GM23338 (cell line): ENCODE measurements around the gene DRC1. TPM values are rescaled to one million over a fixed set of nuclear protein-coding genes. Genes with fewer than 3 reads are reported as not detected.

ENCODE experiments used
- ATAC-seq: fragments of 200-7000 bp; cut with Tn5 transposase; 3 replicates; pipeline ENCODE4 v1.9.1; 2020
- DNase-seq: peaks from one replicate; pipeline ENCODE4 v3.0.0-alpha.2; 2015; ENCODE audit warnings: low spot score
- H2AFZ ChIP-seq: fragments of 200-600 bp; sonication (generic); 2 replicates; pipeline ENCODE4 v1.8.0; 2016; ENCODE audit warnings: antibody characterized with exemption, mild to moderate bottlenecking, moderate library complexity
- H3F3A ChIP-seq: fragments of 200-600 bp; sonication (generic); replicated peaks from 2 replicates; pipeline ENCODE4 v1.8.0; 2017; ENCODE audit warnings: antibody characterized with exemption, mixed run types, low read depth
- H3K27ac ChIP-seq: fragments of 200-600 bp; sonication (generic); 2 replicates; pipeline ENCODE4 v1.6.1; 2016; ENCODE audit warnings: low read depth
- H3K27me3 ChIP-seq: fragments of 200-600 bp; sonication (generic); 2 replicates; pipeline ENCODE4 v1.8.0; 2016; ENCODE audit warnings: mild to moderate bottlenecking, mixed run types, moderate library complexity; ENCODE audit not compliant: insufficient read depth
- H3K36me3 ChIP-seq: fragments of 200-600 bp; sonication (generic); 2 replicates; pipeline ENCODE4 v1.8.0; 2016; ENCODE audit warnings: mild to moderate bottlenecking; ENCODE audit not compliant: insufficient read depth
- H3K4me1 ChIP-seq: fragments of 200-600 bp; sonication (generic); 2 replicates; pipeline ENCODE4 v1.8.0; 2016; ENCODE audit warnings: mild to moderate bottlenecking, moderate library complexity; ENCODE audit not compliant: insufficient read depth
- H3K4me2 ChIP-seq: fragments of 200-600 bp; sonication (generic); 2 replicates; pipeline ENCODE4 v1.7.1; 2017; ENCODE audit warnings: mixed run types
- H3K4me3 ChIP-seq: fragments of 200-600 bp; sonication (generic); 2 replicates; pipeline ENCODE4 v1.6.1; 2016; ENCODE audit warnings: mixed run types
- H3K79me2 ChIP-seq: fragments of 200-600 bp; sonication (generic); replicated peaks from 2 replicates; pipeline ENCODE4 v1.8.0; 2017; ENCODE audit warnings: mild to moderate bottlenecking; ENCODE audit not compliant: insufficient read depth
- H3K9me2 ChIP-seq: fragments of 200-600 bp; sonication (generic); 2 replicates; pipeline ENCODE4 v1.8.0; 2017; ENCODE audit not compliant: insufficient read depth
- H4K20me1 ChIP-seq: fragments of 200-600 bp; sonication (generic); replicated peaks from 2 replicates; pipeline ENCODE4 v1.8.0; 2017; ENCODE audit warnings: mild to moderate bottlenecking; ENCODE audit not compliant: insufficient read depth
- H3K27ac Mint-ChIP-seq: 2 replicates; pipeline ENCODE4 v1.8.0; 2020; ENCODE audit warnings: inconsistent platforms, mild to moderate bottlenecking, moderate library complexity, mixed read lengths
- H3K27me3 Mint-ChIP-seq: 3 replicates; pipeline ENCODE4 v1.8.0; 2022; ENCODE audit warnings: low read depth, mild to moderate bottlenecking, moderate library complexity, mixed read lengths, inconsistent platforms; ENCODE audit not compliant: insufficient read depth, poor library complexity
- H3K36me3 Mint-ChIP-seq: 3 replicates; pipeline ENCODE4 v1.8.0; 2021; ENCODE audit warnings: low read depth, mild to moderate bottlenecking, inconsistent platforms, moderate library complexity, mixed read lengths
- H3K4me1 Mint-ChIP-seq: 3 replicates; pipeline ENCODE4 v1.8.0; 2020; ENCODE audit warnings: mild to moderate bottlenecking, inconsistent platforms, mixed read lengths
- H3K4me3 Mint-ChIP-seq: 3 replicates; pipeline ENCODE4 v1.8.0; 2021; ENCODE audit warnings: moderate library complexity, mild to moderate bottlenecking, inconsistent platforms, mixed read lengths
- H3K9me3 Mint-ChIP-seq: 3 replicates; pipeline ENCODE4 v1.8.0; 2020; ENCODE audit warnings: moderate library complexity, mild to moderate bottlenecking, inconsistent platforms, mixed read lengths
- CREB1 ChIP-seq: fragments of 250-450 bp; sonication (Bioruptor Pico); IDR thresholded peaks from 2 replicates; pipeline ENCODE4 v1.5.0; 2020; ENCODE audit warnings: low read depth, mild to moderate bottlenecking, moderate library complexity
- EZH2 ChIP-seq: fragments of 200-600 bp; sonication (generic); IDR thresholded peaks from one replicate; pipeline ENCODE4 v1.8.0; 2017; ENCODE audit warnings: antibody characterized with exemption, mild to moderate bottlenecking, low read depth; ENCODE audit not compliant: unreplicated experiment
- EZH2phosphoT487 ChIP-seq: fragments of 200-600 bp; sonication (generic); IDR thresholded peaks from one replicate; pipeline ENCODE4 v1.8.1; 2018; ENCODE audit warnings: antibody characterized with exemption; ENCODE audit not compliant: unreplicated experiment
- JUNB ChIP-seq: IDR thresholded peaks from one replicate; pipeline ENCODE4 v1.6.1; 2016; ENCODE audit warnings: antibody characterized with exemption; ENCODE audit not compliant: unreplicated experiment
- NANOG ChIP-seq: IDR thresholded peaks from 2 replicates; pipeline ENCODE4 v1.6.1; 2016; ENCODE audit warnings: antibody characterized with exemption, borderline replicate concordance
- POLR2AphosphoS5 ChIP-seq: IDR thresholded peaks from 2 replicates; pipeline ENCODE4 v1.6.1; 2016; ENCODE audit warnings: antibody characterized with exemption, low read depth
- STAT1 ChIP-seq: IDR thresholded peaks from one replicate; pipeline ENCODE4 v1.6.1; 2016; ENCODE audit warnings: antibody characterized with exemption; ENCODE audit not compliant: unreplicated experiment
- ZNF114 ChIP-seq: fragments of 250-450 bp; sonication (Bioruptor Pico); IDR thresholded peaks from 2 replicates; pipeline ENCODE4 v1.5.0; 2020; ENCODE audit warnings: mild to moderate bottlenecking, moderate library complexity
- ZNF331 ChIP-seq: fragments of 250-450 bp; sonication (Bioruptor Pico); IDR thresholded peaks from 2 replicates; pipeline ENCODE4 v1.5.0; 2020; ENCODE audit warnings: low read depth, mild to moderate bottlenecking, moderate library complexity
- polyA plus RNA-seq: library from polyadenylated mRNA; unstranded; fragments of >200 nt; fragmentation: Nextera tagmentation; extraction: Ambion mirVana; gene quantifications from 2 replicates; pipeline ENCODE4 v1.2.1, GENCODE V29; 2016
- total RNA-seq: library from RNA; depleted of rRNA; stranded (reverse); fragments of >200 nt; shearing (Covaris generic); gene quantifications from 2 replicates; pipeline ENCODE4 v1.2.3, GENCODE V29; 2014
- TF ChIP-seq, protein P1 (sequence below): IDR thresholded peaks from 2 replicates; pipeline ENCODE4 v1.6.1; 2016; ENCODE audit warnings: antibody characterized with exemption
- TF ChIP-seq, protein P2 (sequence below): fragments of 250-450 bp; sonication (Bioruptor Pico); IDR thresholded peaks from 2 replicates; pipeline ENCODE4 v1.5.0; 2020; ENCODE audit warnings: mild to moderate bottlenecking, moderate library complexity

DRC1 gene
- total and polyA plus RNA-seq, 2 experiments from 2014 or later = 0.45 TPM; not detected in 1

DNA sequence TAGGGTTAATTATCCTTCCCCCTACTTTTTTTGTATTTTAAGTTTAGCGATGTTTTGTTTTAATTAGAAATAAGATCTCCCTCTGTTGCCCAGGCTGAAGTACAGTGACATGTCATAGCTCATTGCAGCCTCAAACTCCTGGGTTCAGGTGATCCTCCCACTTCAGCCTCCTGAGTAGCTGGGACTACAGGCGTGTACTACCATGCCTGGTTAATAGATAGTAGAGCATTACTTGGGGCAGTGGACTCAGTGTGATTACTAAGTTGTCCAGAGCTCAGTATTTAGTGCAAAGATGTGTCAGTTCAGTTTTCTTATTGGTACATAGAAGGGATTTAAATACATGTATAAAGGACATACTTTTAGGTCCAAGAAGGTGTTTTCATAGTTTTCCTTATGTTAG is 45.6 kb upstream of the DRC1 start:
- Histone ChIP-seq H3K4me1 (peaks cover 6% of the 10 kb centered on the region; the same call in 1 of the 2 replicates), H3K79me2 (peaks cover 100% of the 10 kb centered on the region), H3K9me2 (no peaks in the 10 kb centered on the region), H4K20me1 (peaks cover 49% of the 10 kb centered on the region), H3F3A (no peaks in the 10 kb centered on the region), H3K27ac (no peak overlapping the region), H3K36me3 (no peaks in the 10 kb centered on the region), H3K4me3 (no peak overlapping the region), H3K27me3 (no peaks in the 10 kb centered on the region), H3K4me2 (no peak overlapping the region), H2AFZ (no peak overlapping the region)
- TF ChIP-seq EZH2 = no peak
- no peak for TF ChIP-seq EZH2phosphoT487
- TF ChIP-seq NANOG = no peak
- TF ChIP-seq ZNF331 = no peak
- no peak for TF ChIP-seq POLR2AphosphoS5
- no peak for TF ChIP-seq STAT1
- no peak for TF ChIP-seq CREB1 (CRISPR knock-in tag)
- TF ChIP-seq, protein P1, sequence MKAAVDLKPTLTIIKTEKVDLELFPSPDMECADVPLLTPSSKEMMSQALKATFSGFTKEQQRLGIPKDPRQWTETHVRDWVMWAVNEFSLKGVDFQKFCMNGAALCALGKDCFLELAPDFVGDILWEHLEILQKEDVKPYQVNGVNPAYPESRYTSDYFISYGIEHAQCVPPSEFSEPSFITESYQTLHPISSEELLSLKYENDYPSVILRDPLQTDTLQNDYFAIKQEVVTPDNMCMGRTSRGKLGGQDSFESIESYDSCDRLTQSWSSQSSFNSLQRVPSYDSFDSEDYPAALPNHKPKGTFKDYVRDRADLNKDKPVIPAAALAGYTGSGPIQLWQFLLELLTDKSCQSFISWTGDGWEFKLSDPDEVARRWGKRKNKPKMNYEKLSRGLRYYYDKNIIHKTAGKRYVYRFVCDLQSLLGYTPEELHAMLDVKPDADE = no peak
- TF ChIP-seq JUNB = no peak
- TF ChIP-seq, protein P2, sequence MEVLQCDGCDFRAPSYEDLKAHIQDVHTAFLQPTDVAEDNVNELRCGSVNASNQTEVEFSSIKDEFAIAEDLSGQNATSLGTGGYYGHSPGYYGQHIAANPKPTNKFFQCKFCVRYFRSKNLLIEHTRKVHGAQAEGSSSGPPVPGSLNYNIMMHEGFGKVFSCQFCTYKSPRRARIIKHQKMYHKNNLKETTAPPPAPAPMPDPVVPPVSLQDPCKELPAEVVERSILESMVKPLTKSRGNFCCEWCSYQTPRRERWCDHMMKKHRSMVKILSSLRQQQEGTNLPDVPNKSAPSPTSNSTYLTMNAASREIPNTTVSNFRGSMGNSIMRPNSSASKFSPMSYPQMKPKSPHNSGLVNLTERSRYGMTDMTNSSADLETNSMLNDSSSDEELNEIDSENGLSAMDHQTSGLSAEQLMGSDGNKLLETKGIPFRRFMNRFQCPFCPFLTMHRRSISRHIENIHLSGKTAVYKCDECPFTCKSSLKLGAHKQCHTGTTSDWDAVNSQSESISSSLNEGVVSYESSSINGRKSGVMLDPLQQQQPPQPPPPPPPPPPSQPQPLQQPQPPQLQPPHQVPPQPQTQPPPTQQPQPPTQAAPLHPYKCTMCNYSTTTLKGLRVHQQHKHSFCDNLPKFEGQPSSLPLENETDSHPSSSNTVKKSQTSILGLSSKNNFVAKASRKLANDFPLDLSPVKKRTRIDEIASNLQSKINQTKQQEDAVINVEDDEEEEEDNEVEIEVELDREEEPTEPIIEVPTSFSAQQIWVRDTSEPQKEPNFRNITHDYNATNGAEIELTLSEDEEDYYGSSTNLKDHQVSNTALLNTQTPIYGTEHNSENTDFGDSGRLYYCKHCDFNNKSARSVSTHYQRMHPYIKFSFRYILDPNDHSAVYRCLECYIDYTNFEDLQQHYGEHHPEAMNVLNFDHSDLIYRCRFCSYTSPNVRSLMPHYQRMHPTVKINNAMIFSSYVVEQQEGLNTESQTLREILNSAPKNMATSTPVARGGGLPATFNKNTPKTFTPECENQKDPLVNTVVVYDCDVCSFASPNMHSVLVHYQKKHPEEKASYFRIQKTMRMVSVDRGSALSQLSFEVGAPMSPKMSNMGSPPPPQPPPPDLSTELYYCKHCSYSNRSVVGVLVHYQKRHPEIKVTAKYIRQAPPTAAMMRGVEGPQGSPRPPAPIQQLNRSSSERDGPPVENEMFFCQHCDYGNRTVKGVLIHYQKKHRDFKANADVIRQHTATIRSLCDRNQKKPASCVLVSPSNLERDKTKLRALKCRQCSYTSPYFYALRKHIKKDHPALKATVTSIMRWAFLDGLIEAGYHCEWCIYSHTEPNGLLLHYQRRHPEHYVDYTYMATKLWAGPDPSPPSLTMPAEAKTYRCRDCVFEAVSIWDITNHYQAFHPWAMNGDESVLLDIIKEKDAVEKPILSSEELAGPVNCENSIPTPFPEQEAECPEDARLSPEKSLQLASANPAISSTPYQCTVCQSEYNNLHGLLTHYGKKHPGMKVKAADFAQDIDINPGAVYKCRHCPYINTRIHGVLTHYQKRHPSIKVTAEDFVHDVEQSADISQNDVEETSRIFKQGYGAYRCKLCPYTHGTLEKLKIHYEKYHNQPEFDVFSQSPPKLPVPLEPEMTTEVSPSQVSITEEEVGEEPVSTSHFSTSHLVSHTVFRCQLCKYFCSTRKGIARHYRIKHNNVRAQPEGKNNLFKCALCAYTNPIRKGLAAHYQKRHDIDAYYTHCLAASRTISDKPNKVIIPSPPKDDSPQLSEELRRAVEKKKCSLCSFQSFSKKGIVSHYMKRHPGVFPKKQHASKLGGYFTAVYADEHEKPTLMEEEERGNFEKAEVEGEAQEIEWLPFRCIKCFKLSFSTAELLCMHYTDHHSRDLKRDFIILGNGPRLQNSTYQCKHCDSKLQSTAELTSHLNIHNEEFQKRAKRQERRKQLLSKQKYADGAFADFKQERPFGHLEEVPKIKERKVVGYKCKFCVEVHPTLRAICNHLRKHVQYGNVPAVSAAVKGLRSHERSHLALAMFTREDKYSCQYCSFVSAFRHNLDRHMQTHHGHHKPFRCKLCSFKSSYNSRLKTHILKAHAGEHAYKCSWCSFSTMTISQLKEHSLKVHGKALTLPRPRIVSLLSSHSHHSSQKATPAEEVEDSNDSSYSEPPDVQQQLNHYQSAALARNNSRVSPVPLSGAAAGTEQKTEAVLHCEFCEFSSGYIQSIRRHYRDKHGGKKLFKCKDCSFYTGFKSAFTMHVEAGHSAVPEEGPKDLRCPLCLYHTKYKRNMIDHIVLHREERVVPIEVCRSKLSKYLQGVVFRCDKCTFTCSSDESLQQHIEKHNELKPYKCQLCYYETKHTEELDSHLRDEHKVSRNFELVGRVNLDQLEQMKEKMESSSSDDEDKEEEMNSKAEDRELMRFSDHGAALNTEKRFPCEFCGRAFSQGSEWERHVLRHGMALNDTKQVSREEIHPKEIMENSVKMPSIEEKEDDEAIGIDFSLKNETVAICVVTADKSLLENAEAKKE = no peak
- TF ChIP-seq ZNF114 (CRISPR knock-in tag) = no peak
- Mint-ChIP-seq H3K36me3 (peaks cover 12% of the 10 kb centered on the region), H3K4me1 (peaks cover 23% of the 10 kb centered on the region), H3K27ac (no peak overlapping the region), H3K27me3 (no peaks in the 10 kb centered on the region), H3K4me3 (no peak overlapping the region), H3K9me3 (no peaks in the 10 kb centered on the region)
- ATAC-seq (no peak), DNase-seq (no peak)
